NT2/D1 (cell line): ENCODE measurements around the gene TIPIN.
"Not testable (repeated sequence)": the region's sequence is repeated elsewhere in the genome, so short reads cannot be mapped to it uniquely, and the experiment has no call there.

ENCODE experiments used
- DNase-seq: peaks from one replicate; pipeline ENCODE4 v3.0.0-alpha.2; 2011; ENCODE audit warnings: low read depth, low spot score
- H3K27me3 ChIP-seq: 2 replicates; pipeline ENCODE4 v1.6.0; 2011; ENCODE audit warnings: mild to moderate bottlenecking; ENCODE audit not compliant: insufficient read length, insufficient read depth
- H3K36me3 ChIP-seq: 2 replicates; pipeline ENCODE4 v1.6.1; 2011; ENCODE audit warnings: mild to moderate bottlenecking, low read length, mixed read lengths; ENCODE audit not compliant: insufficient read depth, insufficient read length
- H3K4me1 ChIP-seq: 2 replicates; pipeline ENCODE4 v1.5.1; 2011; ENCODE audit not compliant: insufficient read depth, insufficient read length
- H3K4me3 ChIP-seq: 2 replicates; pipeline ENCODE4 v1.5.1; 2011; ENCODE audit warnings: low read depth; ENCODE audit not compliant: insufficient read length
- H3K9ac ChIP-seq: 2 replicates; pipeline ENCODE4 v1.6.0; 2011; ENCODE audit warnings: low read depth; ENCODE audit not compliant: insufficient read length
- H3K9me3 ChIP-seq: 2 replicates; pipeline ENCODE4 v1.5.1; 2011; ENCODE audit warnings: mild to moderate bottlenecking, low read length; ENCODE audit not compliant: insufficient read depth
- SUZ12 ChIP-seq: IDR thresholded peaks from 2 replicates; pipeline ENCODE4 v1.6.1; 2011; ENCODE audit not compliant: insufficient read length, insufficient read depth; ENCODE audit errors: extremely low read depth
- YY1 ChIP-seq: IDR thresholded peaks from 2 replicates; pipeline ENCODE4 v1.6.1; 2011; ENCODE audit not compliant: insufficient read length, insufficient read depth
- ZNF274 ChIP-seq: IDR thresholded peaks from 2 replicates; pipeline ENCODE4 v1.6.1; 2011; ENCODE audit warnings: mild to moderate bottlenecking, low read depth, low read length

TIPIN gene

DNA sequence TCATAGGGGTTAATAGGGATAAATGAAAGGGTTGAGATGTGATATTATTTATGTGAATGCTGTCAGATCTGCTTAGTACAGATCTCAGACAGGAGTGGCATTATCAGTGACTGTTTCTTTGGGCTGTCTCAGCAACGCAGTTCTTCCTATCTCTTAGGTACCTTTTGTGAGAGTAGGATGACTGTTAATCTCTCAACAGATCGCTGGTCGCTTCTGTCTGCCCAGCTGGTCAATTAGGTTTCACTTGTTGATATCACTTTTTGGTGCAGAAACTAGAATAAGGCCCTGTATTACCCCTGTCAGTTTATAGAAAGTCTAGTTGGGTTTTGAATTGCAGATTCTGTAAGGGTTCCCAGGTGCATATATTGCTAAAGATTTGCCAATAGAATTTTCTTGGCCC lies 46.7 kb downstream of the TIPIN start:
- Histone ChIP-seq H3K4me3 (no peak overlapping the region), H3K9me3 (no peaks in the 10 kb centered on the region), H3K9ac (no peak overlapping the region), H3K36me3 (peaks cover 50% of the 10 kb centered on the region), H3K27me3 (no peaks in the 10 kb centered on the region), H3K4me1 (no peaks in the 10 kb centered on the region)
- DNase-seq: no peak
- TF ChIP-seq ZNF274: no peak
- no peak for TF ChIP-seq SUZ12
- TF ChIP-seq YY1: no peak

- TF ChIP-seq SUZ12 (no peak), ZNF274 (no peak), YY1 (no peak)
- no peak overlapping the region for H3K9ac ChIP-seq
- peaks cover 40% of the 10 kb centered on the region for H3K36me3 ChIP-seq
- H3K27me3 ChIP-seq: no peaks in the 10 kb centered on the region
- no peak for DNase-seq
- H3K4me1 ChIP-seq: no peaks in the 10 kb centered on the region
- H3K9me3 ChIP-seq: no peaks in the 10 kb centered on the region
- no peak overlapping the region for H3K4me3 ChIP-seq
Observed at GRCh38 chr15:66308531-66308930, 48.0 kb downstream of the TIPIN start.

DNA sequence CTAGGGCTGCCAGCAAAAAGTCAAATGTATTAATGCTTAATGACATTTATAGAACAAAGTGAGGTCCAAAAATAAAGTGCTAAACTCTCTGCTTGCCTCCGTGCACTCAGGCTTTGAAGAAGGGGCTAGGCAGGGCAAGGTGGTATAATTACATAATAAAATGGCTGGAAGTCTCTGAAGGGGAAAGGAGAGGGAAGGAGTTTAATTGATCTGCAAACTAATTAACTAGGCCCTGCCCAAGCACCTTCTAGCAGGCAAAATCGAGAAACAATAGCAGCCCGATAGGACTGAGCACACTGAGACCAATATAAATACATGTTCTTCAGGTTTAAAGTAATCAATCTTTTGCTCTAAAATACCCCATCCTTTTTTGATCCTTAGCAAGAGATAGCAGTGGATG lies 50.1 kb downstream of the TIPIN start:
- H3K9me3 ChIP-seq: no peaks in the 10 kb centered on the region
- no peak for TF ChIP-seq ZNF274
- TF ChIP-seq YY1: no peak
- TF ChIP-seq SUZ12: no peak

GRCh38 chr15:66304425-66304824 lies 52.1 kb downstream of the TIPIN start:
- H3K27me3 ChIP-seq, H3K4me1 ChIP-seq, DNase-seq, H3K4me3 ChIP-seq, H3K9me3 ChIP-seq, H3K9ac ChIP-seq: not testable (repeated sequence)
- peaks cover 16% of the 10 kb centered on the region for H3K36me3 ChIP-seq

More for the DNA sequence above, 50.1 kb downstream of the TIPIN start:
- Histone ChIP-seq H3K9ac (no peak overlapping the region), H3K36me3 (peaks cover 26% of the 10 kb centered on the region), H3K4me1 (no peaks in the 10 kb centered on the region), H3K4me3 (no peak overlapping the region), H3K27me3 (no peaks in the 10 kb centered on the region)
- no peak for DNase-seq

- H3K36me3 ChIP-seq: peaks cover 11% of the 10 kb centered on the region
- TF ChIP-seq SUZ12 (no peak), YY1 (no peak), ZNF274 (no peak)
- H3K27me3 ChIP-seq: no peaks in the 10 kb centered on the region
- peaks cover 4% of the 10 kb centered on the region for H3K4me1 ChIP-seq
- H3K9ac ChIP-seq: no peak overlapping the region
- no peak overlapping the region for H3K4me3 ChIP-seq
- no peaks in the 10 kb centered on the region for H3K9me3 ChIP-seq
- DNase-seq: no peak
Observed at GRCh38 chr15:66302489-66303278, 53.8 kb downstream of the TIPIN start.

- Histone ChIP-seq H3K27me3 (no peaks in the 10 kb centered on the region), H3K4me3 (no peak overlapping the region), H3K4me1 (peaks cover 9% of the 10 kb centered on the region), H3K9me3 (no peaks in the 10 kb centered on the region), H3K9ac (no peak overlapping the region), H3K36me3 (peaks cover 12% of the 10 kb centered on the region)
- TF ChIP-seq SUZ12: no peak
- TF ChIP-seq YY1: no peak
- TF ChIP-seq ZNF274: no peak
- no peak for DNase-seq
Observed at GRCh38 chr15:66298803-66299251, 57.7 kb downstream of the TIPIN start.

DNA sequence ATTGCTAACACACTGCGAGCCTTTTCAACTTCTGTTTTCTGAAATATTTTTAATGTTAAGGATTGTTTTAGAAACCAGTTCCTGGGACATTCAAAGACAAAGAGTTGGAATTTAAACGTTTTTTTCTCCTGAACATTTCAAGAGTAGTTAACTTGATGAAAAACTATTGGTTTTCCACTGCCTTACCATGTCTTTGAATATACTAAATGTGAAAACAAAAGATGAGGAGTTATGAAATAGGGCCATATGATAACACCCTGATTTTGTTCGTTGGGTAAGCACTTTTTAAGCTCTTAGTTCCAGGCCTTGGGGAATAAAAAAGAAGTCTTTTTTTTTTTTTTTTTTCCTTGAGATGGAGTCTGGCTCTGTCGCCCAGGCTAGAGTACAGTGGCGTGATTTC lies 60.3 kb downstream of the TIPIN start:
- peaks cover 3% of the 10 kb centered on the region for H3K27me3 ChIP-seq
- H3K9ac ChIP-seq: no peak overlapping the region
- H3K4me1 ChIP-seq: peaks cover 9% of the 10 kb centered on the region
- peaks cover 12% of the 10 kb centered on the region for H3K36me3 ChIP-seq
- no peak overlapping the region for H3K4me3 ChIP-seq
- TF ChIP-seq YY1: no peak
- TF ChIP-seq SUZ12: no peak
- TF ChIP-seq ZNF274: no peak
- no peak for DNase-seq
- no peaks in the 10 kb centered on the region for H3K9me3 ChIP-seq

DNA sequence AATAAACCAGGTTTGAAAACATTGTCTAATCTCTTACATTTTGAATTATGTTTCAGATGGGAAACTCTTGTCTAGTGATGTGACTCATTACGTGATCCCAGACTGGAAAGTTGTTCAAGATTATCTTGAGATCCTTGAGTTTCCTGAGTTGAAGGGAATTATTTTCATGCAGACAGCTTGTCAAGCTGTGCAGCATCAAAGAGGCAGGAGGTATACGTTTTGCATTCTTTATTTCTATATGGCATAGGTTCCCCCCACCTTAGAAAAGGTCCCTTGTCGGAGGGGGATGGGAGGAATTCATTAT lies 61.6 kb downstream of the TIPIN start:
- H3K9me3 ChIP-seq: no peaks in the 10 kb centered on the region
- DNase-seq: no peak
- peaks cover 3% of the 10 kb centered on the region for H3K27me3 ChIP-seq
- TF ChIP-seq ZNF274 (no peak), SUZ12 (no peak), YY1 (no peak)
- H3K4me1 ChIP-seq: peaks cover 9% of the 10 kb centered on the region
- H3K36me3 ChIP-seq: peaks cover 12% of the 10 kb centered on the region
- no peak overlapping the region for H3K4me3 ChIP-seq
- H3K9ac ChIP-seq: no peak overlapping the region
